Measurements from ENCODE around the gene LAMA1.
"Not testable (repeated sequence)": the region's sequence is repeated elsewhere in the genome, so short reads cannot be mapped to it uniquely, and the experiment has no call there.

LAMA1 gene

GRCh38 chr18:6954501-6954900 lies 163.1 kb downstream of the LAMA1 start:
- DNase-seq (ENCODE audit: low read depth in 2 of 2, low spot score in 1 of 2): no peak

GRCh38 chr18:6951336-6952090 lies 166.1 kb downstream of the LAMA1 start:
- no peak for DNase-seq (ENCODE audit: low read depth in 2 of 2, low spot score in 1 of 2)

- DNase-seq (ENCODE audit: low read depth in 2 of 2, low spot score in 1 of 2): no peak
Measured at GRCh38 chr18:6950641-6951040, 167.0 kb downstream of the LAMA1 start.

GRCh38 chr18:6949800-6950586 lies 167.6 kb downstream of the LAMA1 start:
- DNase-seq (ENCODE audit: low read depth in 2 of 2, low spot score in 1 of 2): no peak

- no peak for DNase-seq (ENCODE audit: low read depth in 2 of 2, low spot score in 1 of 2)
Measured at GRCh38 chr18:6948281-6949055, 169.1 kb downstream of the LAMA1 start.

- no peak for DNase-seq (ENCODE audit: low read depth in 2 of 2, low spot score in 1 of 2)
Measured at GRCh38 chr18:6947338-6948030, 170.1 kb downstream of the LAMA1 start.

GRCh38 chr18:6943143-6943542 lies 174.5 kb downstream of the LAMA1 start:
- DNase-seq (ENCODE audit: low read depth in 2 of 2, low spot score in 1 of 2): no peak

GRCh38 chr18:6942742-6943141 lies 174.9 kb downstream of the LAMA1 start:
- no peak for DNase-seq (ENCODE audit: low read depth in 2 of 2, low spot score in 1 of 2)

- no peak for DNase-seq (ENCODE audit: low read depth in 2 of 2, low spot score in 1 of 2)
Measured at GRCh38 chr18:6941996-6942395, 175.6 kb downstream of the LAMA1 start.

GRCh38 chr18:6940451-6940850 lies 177.1 kb downstream of the LAMA1 start:
- DNase-seq (ENCODE audit: low read depth in 2 of 2, low spot score in 1 of 2): no peak

- DNase-seq (ENCODE audit: low read depth in 2 of 2, low spot score in 1 of 2): no peak
Measured at GRCh38 chr18:6939972-6940371, 177.6 kb downstream of the LAMA1 start.

GRCh38 chr18:6938403-6938802 lies 179.2 kb downstream of the LAMA1 start:
- not testable (repeated sequence) for DNase-seq (ENCODE audit: low read depth in 2 of 2, low spot score in 1 of 2)

- DNase-seq (ENCODE audit: low read depth in 2 of 2, low spot score in 1 of 2): no peak
Measured at GRCh38 chr18:6938003-6938402, 179.6 kb downstream of the LAMA1 start.

GRCh38 chr18:6934859-6935258 lies 182.7 kb downstream of the LAMA1 start:
- no peak for DNase-seq (ENCODE audit: low read depth in 2 of 2, low spot score in 1 of 2)

GRCh38 chr18:6929370-6930102 lies 188.1 kb downstream of the LAMA1 start:
- no peak for DNase-seq (ENCODE audit: low read depth in 2 of 2, low spot score in 1 of 2)

- no peak for DNase-seq (ENCODE audit: low read depth in 2 of 2, low spot score in 1 of 2)
Measured at GRCh38 chr18:6928359-6928758, 189.2 kb downstream of the LAMA1 start.

GRCh38 chr18:6927153-6927552 lies 190.4 kb downstream of the LAMA1 start:
- no peak for DNase-seq (ENCODE audit: low read depth in 2 of 2, low spot score in 1 of 2)

- DNase-seq (ENCODE audit: low read depth in 2 of 2, low spot score in 1 of 2): no peak
Measured at GRCh38 chr18:6923220-6923619, 194.4 kb downstream of the LAMA1 start.

GRCh38 chr18:6921571-6921970 lies 196.0 kb downstream of the LAMA1 start:
- DNase-seq (ENCODE audit: low read depth in 2 of 2, low spot score in 1 of 2): no peak
